Uterus (tissue), 2 donors: Measurements from ENCODE around the gene GDE1.

Experiments
- CTCF ChIP-seq, 4 experiments: fragments of 200-600 bp in 2 of 4; fragments of 450-650 bp in 2 of 4; sonication (generic) in 2 of 4; IDR thresholded peaks; one replicate each; pipeline ENCODE4 v1.5.1; 2016 to 2019; ENCODE audit warnings: antibody characterized with exemption in 4 of 4, mild to moderate bottlenecking in 2 of 4, moderate library complexity in 1 of 4
- POLR2A ChIP-seq, 2 donors: fragments of 450-650 bp; IDR thresholded peaks; one replicate each; pipeline ENCODE4 v1.6.1; 2016; ENCODE audit warnings: antibody characterized with exemption in 2 of 2, mild to moderate bottlenecking in 1 of 2, moderate library complexity in 1 of 2

GRCh38 chr16:19506965-19507364 is 14.9 kb downstream of the GDE1 start:
- TF ChIP-seq CTCF (IDR thresholded peaks at IDR 0.05): no peak
- no peak for TF ChIP-seq POLR2A (IDR thresholded peaks at IDR 0.05)
